Fibroblast of lung (primary cell): Measurements from ENCODE around the gene MORN1.

Experiments
- CTCF ChIP-seq, 2 donors: IDR thresholded peaks in 1 of 2; conservative IDR thresholded peaks in 1 of 2; 1 replicate in 1 of 2; 2 replicates in 1 of 2; pipeline ENCODE4 v1.5.1; 2011 to 2012; ENCODE audit warnings: low read length in 2 of 2, control low read depth in 1 of 2, inconsistent platforms in 1 of 2, low read depth in 1 of 2, mild to moderate bottlenecking in 1 of 2
- EZH2 ChIP-seq: IDR thresholded peaks from 2 replicates; pipeline ENCODE4 v1.5.1; 2012; ENCODE audit warnings: low read length, control low read depth, mild to moderate bottlenecking; ENCODE audit errors: missing control alignments

- no peak for TF ChIP-seq CTCF (conservative IDR thresholded peaks at IDR 0.05 in 1 of 2, IDR thresholded peaks at IDR 0.05 in 1 of 2; ENCODE audit: low read depth in 1 of 2, low read length in 2 of 2)
- no peak for TF ChIP-seq EZH2
These were observed 88.9 kb downstream of the MORN1 start for GRCh38 chr1:2302292-2302925.
